HepG2 (cell line): ENCODE measurements around the gene PGS1. TPM values are rescaled to one million over a fixed set of nuclear protein-coding genes. Genes with fewer than 3 reads are reported as not detected.
A peak's percentile ranks its signal among the peaks of the same experiment; 100 is the strongest.

ENCODE experiments used
- ATRX ChIP-seq: sonication (generic); formaldehyde crosslinking; IDR thresholded peaks from 2 replicates; pipeline ENCODE4 v1.4.0; 2020; ENCODE audit warnings: missing genetic modification reagents, borderline replicate concordance
- FOXA1 ChIP-seq, 2 experiments: fragments of 450-650 bp in 1 of 2; sonication (generic) in 1 of 2; formaldehyde crosslinking in 1 of 2; IDR thresholded peaks; 2 replicates each; pipeline versions ENCODE4 v1.4.0 to v1.6.1; 2016 to 2020; ENCODE audit warnings: missing genetic modification reagents in 1 of 2
- FOXA3 ChIP-seq: IDR thresholded peaks from 2 replicates; pipeline ENCODE4 v1.6.1; 2016; ENCODE audit warnings: missing genetic modification reagents, missing compliant biosample characterization
- HDAC2 ChIP-seq: sonication (generic); formaldehyde crosslinking; IDR thresholded peaks from 2 replicates; pipeline ENCODE4 v1.4.0; 2020; ENCODE audit warnings: missing genetic modification reagents
- KDM4B ChIP-seq: sonication (generic); formaldehyde crosslinking; IDR thresholded peaks from 2 replicates; pipeline ENCODE4 v1.4.0; 2020; ENCODE audit warnings: missing genetic modification reagents
- NFKB2 ChIP-seq: sonication (generic); formaldehyde crosslinking; IDR thresholded peaks from 2 replicates; pipeline ENCODE4 v1.4.0; 2020; ENCODE audit warnings: missing genetic modification reagents, borderline replicate concordance
- ZBTB4 ChIP-seq: sonication (generic); formaldehyde crosslinking; IDR thresholded peaks from 2 replicates; pipeline ENCODE4 v1.4.0; 2020; ENCODE audit warnings: missing genetic modification reagents, mild to moderate bottlenecking, borderline replicate concordance
- ZFP37 ChIP-seq: sonication (generic); formaldehyde crosslinking; IDR thresholded peaks from 2 replicates; pipeline ENCODE4 v1.4.0; 2020; ENCODE audit warnings: missing genetic modification reagents, borderline replicate concordance
- ZNF644 ChIP-seq: IDR thresholded peaks from 2 replicates; pipeline ENCODE4 v1.6.1; 2016; ENCODE audit warnings: low read depth
- ZNF7 ChIP-seq: IDR thresholded peaks from 2 replicates; pipeline ENCODE4 v1.6.1; 2016; ENCODE audit warnings: missing biosample characterization, missing genetic modification reagents
- ZNF792 ChIP-seq: IDR thresholded peaks from 2 replicates; pipeline ENCODE4 v1.6.1; 2016
- polyA plus RNA-seq, 8 experiments: library from polyadenylated mRNA; depleted of rRNA in 3 of 8; stranded (reverse) in 7 of 8; unstranded in 1 of 8; fragments of >200 nt; fragmentation: Illumina TruSeq in 4 of 8; extraction: Trizol in 4 of 8; gene quantifications; 2 replicates each; pipeline versions ENCODE4 v1.2.1 to v1.2.3, GENCODE V29; 2011 to 2016; ENCODE audit warnings: low read depth in 4 of 8, missing spikeins in 1 of 8, mixed read lengths in 1 of 8; ENCODE audit not compliant: insufficient read depth in 1 of 8
- total RNA-seq, 5 experiments: library from RNA; depleted of rRNA; stranded (reverse); fragments of >200 nt; fragmentation: Illumina TruSeq; extraction: Trizol; gene quantifications; 2 replicates each; pipeline ENCODE4 v1.2.3, GENCODE V29; 2016; ENCODE audit warnings: low read depth in 1 of 5
- TF ChIP-seq, protein P1 (sequence below): sonication (generic); formaldehyde crosslinking; IDR thresholded peaks from 2 replicates; pipeline ENCODE4 v1.8.1; 2023; ENCODE audit warnings: missing genetic modification reagents, mild to moderate bottlenecking, borderline replicate concordance
- TF ChIP-seq, protein P2 (sequence below), 2 experiments: sonication (generic) in 1 of 2; formaldehyde crosslinking in 1 of 2; IDR thresholded peaks; 2 replicates each; pipeline versions ENCODE4 v1.6.1 to v1.9.0; 2014 to 2022; ENCODE audit warnings: antibody characterized with exemption in 1 of 2, borderline replicate concordance in 1 of 2, inconsistent platforms in 1 of 2, low read depth in 1 of 2, missing genetic modification reagents in 1 of 2
- TF ChIP-seq, protein P3 (sequence below): sonication (generic); formaldehyde crosslinking; IDR thresholded peaks from 2 replicates; pipeline ENCODE4 v1.8.0; 2022; ENCODE audit warnings: low read depth, missing genetic modification reagents
- TF ChIP-seq, protein P4 (sequence below): sonication (generic); formaldehyde crosslinking; IDR thresholded peaks from 2 replicates; pipeline ENCODE4 v1.5.0; 2020; ENCODE audit warnings: mild to moderate bottlenecking, missing genetic modification reagents, moderate library complexity

PGS1 gene
- total and polyA plus RNA-seq, 2 of the 13 experiments (the other 11 are each of a cell fraction or from before 2014, with no cell fraction given): 25.9 to 31.5 TPM

DNA sequence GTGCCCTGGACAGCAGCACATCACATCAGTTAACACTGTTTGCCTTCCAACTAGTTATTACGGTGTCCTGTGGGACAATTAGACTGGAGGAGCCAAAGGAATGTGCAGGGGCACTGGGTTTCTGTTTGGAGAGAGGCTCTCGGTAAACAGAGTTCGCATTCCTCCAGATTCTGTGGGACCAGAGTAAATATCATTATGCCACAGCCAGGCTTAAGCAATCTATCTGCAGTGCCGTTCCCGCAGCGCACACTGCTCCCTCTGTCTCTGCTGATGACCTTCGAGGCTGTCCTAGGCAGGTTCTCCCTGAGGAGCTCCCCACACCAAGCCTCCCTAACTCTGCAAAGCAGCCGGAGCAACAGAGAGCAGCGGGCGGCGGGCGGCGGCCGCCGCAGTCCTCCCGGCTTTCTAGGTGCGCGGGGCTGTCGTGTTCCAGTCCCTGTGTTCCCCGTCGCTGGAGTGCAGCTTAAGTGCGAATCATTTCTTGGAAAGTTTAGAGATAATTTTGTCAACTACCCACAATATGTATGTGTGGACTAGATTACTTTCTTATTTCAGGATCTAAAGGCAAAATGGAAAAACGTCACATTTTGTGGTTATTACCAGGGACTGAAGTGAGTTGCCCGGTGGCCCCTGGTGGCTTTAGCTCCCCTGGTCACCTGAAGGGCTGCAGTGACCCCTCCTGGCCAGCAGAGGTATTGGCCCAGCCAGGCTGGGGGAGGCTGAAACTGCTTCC lies 43.3 kb downstream of the PGS1 start (continued):
- TF ChIP-seq KDM4B: peak; percentile 95
- TF ChIP-seq, protein P1, sequence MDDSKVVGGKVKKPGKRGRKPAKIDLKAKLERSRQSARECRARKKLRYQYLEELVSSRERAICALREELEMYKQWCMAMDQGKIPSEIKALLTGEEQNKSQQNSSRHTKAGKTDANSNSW: no peak; the same call in 1 of the 2 replicates
- TF ChIP-seq HDAC2 (CRISPR knock-in tag): peak; percentile 100
- TF ChIP-seq FOXA1 (IDR thresholded peaks at IDR 0.05): peak; percentile 99
- peak; percentile 100 for TF ChIP-seq FOXA1 (CRISPR knock-in tag; IDR thresholded peaks at IDR 0.05)
- no peak; the same call in 1 of the 2 replicates for TF ChIP-seq ATRX
- TF ChIP-seq, protein P2, sequence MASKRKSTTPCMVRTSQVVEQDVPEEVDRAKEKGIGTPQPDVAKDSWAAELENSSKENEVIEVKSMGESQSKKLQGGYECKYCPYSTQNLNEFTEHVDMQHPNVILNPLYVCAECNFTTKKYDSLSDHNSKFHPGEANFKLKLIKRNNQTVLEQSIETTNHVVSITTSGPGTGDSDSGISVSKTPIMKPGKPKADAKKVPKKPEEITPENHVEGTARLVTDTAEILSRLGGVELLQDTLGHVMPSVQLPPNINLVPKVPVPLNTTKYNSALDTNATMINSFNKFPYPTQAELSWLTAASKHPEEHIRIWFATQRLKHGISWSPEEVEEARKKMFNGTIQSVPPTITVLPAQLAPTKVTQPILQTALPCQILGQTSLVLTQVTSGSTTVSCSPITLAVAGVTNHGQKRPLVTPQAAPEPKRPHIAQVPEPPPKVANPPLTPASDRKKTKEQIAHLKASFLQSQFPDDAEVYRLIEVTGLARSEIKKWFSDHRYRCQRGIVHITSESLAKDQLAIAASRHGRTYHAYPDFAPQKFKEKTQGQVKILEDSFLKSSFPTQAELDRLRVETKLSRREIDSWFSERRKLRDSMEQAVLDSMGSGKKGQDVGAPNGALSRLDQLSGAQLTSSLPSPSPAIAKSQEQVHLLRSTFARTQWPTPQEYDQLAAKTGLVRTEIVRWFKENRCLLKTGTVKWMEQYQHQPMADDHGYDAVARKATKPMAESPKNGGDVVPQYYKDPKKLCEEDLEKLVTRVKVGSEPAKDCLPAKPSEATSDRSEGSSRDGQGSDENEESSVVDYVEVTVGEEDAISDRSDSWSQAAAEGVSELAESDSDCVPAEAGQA (IDR thresholded peaks at IDR 0.05; ENCODE audit: low read depth): peak; percentile 47; the same call in 1 of the 2 replicates
- TF ChIP-seq, protein P2 (CRISPR knock-in tag; IDR thresholded peaks at IDR 0.05; ENCODE audit: borderline replicate concordance): no peak; the same call in 1 of the 2 replicates
- peak; percentile 83; the same call in 1 of the 2 replicates for TF ChIP-seq ZBTB4 (CRISPR knock-in tag)
- TF ChIP-seq ZNF7 (CRISPR knock-in tag): no peak
- peak; percentile 48; the same call in 1 of the 2 replicates for TF ChIP-seq NFKB2 (CRISPR knock-in tag)
- 0 out of 2 replicates have a peak, but pooled peaks have one; percentile 20 for TF ChIP-seq ZFP37 (CRISPR knock-in tag)
- TF ChIP-seq, protein P3, sequence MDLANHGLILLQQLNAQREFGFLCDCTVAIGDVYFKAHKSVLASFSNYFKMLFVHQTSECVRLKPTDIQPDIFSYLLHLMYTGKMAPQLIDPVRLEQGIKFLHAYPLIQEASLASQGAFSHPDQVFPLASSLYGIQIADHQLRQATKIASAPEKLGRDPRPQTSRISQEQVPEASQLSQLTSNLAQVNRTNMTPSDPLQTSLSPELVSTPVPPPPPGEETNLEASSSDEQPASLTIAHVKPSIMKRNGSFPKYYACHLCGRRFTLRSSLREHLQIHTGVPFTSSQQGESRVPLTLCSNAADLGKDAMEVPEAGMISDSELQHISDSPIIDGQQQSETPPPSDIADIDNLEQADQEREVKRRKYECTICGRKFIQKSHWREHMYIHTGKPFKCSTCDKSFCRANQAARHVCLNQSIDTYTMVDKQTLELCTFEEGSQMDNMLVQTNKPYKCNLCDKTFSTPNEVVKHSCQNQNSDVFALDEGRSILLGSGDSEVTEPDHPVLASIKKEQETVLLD (CRISPR knock-in tag): no peak
- peak; percentile 100 for TF ChIP-seq FOXA3 (CRISPR knock-in tag)
- TF ChIP-seq ZNF644 (CRISPR knock-in tag): peak; percentile 23; the same call in 1 of the 2 replicates
- TF ChIP-seq, protein P4, sequence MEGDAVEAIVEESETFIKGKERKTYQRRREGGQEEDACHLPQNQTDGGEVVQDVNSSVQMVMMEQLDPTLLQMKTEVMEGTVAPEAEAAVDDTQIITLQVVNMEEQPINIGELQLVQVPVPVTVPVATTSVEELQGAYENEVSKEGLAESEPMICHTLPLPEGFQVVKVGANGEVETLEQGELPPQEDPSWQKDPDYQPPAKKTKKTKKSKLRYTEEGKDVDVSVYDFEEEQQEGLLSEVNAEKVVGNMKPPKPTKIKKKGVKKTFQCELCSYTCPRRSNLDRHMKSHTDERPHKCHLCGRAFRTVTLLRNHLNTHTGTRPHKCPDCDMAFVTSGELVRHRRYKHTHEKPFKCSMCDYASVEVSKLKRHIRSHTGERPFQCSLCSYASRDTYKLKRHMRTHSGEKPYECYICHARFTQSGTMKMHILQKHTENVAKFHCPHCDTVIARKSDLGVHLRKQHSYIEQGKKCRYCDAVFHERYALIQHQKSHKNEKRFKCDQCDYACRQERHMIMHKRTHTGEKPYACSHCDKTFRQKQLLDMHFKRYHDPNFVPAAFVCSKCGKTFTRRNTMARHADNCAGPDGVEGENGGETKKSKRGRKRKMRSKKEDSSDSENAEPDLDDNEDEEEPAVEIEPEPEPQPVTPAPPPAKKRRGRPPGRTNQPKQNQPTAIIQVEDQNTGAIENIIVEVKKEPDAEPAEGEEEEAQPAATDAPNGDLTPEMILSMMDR (CRISPR knock-in tag): peak; percentile 97
- TF ChIP-seq ZNF792 (CRISPR knock-in tag): peak; percentile 89
